SW480 (cell line): ENCODE results near the gene ETV2.
A peak's percentile ranks its signal among the peaks of the same experiment; 100 is the strongest.
"Not testable (repeated sequence)": the region's sequence is repeated elsewhere in the genome, so short reads cannot be mapped to it uniquely, and the experiment has no call there.

Source experiments
- DNase-seq: peaks from one replicate; pipeline ENCODE4 v3.0.0-alpha.2; 2016; ENCODE audit warnings: low spot score

ETV2 gene, protein sequence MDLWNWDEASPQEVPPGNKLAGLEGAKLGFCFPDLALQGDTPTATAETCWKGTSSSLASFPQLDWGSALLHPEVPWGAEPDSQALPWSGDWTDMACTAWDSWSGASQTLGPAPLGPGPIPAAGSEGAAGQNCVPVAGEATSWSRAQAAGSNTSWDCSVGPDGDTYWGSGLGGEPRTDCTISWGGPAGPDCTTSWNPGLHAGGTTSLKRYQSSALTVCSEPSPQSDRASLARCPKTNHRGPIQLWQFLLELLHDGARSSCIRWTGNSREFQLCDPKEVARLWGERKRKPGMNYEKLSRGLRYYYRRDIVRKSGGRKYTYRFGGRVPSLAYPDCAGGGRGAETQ

DNA sequence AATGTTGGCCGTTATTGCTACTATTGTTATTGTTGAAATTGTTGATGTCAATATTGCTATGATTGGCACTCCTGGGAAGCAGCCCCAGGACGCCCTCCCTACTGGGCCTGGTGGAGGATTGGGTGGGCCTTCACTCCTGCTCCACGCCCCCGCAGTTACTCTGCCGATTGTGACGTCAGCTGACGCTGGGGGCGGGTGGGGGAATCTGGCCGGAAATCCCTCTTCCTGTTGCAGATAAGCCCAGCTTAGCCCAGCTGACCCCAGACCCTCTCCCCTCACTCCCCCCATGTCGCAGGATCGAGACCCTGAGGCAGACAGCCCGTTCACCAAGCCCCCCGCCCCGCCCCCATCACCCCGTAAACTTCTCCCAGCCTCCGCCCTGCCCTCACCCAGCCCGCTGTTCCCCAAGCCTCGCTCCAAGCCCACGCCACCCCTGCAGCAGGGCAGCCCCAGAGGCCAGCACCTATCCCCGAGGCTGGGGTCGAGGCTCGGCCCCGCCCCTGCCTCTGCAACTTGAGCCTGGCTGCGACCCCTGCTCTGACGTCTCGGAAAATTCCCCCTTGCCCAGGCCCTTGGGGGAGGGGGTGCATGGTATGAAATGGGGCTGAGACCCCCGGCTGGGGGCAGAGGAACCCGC, at the start of gene ETV2:
TSS of gene ETV2 (plus strand) at position 231 of the 637 bp plus-strand sequence. CDS start 716 bp downstream, outside the sequence.
- DNase-seq, result no peak

GRCh38 chr19:35592226-35592625, 49.3 kb upstream of the ETV2 start:
- DNase-seq, result peak; percentile 49

DNA sequence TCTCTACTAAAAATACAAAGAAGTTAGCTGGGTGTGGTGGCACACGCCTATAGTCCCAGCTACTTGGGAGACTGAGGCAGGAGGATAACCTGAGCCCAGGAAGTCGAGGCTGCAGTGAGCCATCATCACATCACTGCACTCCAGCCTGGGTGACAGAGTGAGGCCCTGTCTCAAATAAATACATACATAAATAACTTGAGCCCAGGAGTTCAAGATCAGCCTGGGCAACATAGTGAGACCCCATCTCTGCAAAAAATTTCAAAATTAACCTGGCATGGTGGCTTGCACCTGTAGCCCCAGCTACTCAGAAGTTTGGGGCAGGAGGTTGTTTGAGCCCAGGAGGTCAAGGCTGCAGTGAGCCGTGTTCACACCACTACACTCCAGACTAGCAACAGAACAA, 46.5 kb upstream of the ETV2 start:
- DNase-seq, result not testable (repeated sequence)

DNA sequence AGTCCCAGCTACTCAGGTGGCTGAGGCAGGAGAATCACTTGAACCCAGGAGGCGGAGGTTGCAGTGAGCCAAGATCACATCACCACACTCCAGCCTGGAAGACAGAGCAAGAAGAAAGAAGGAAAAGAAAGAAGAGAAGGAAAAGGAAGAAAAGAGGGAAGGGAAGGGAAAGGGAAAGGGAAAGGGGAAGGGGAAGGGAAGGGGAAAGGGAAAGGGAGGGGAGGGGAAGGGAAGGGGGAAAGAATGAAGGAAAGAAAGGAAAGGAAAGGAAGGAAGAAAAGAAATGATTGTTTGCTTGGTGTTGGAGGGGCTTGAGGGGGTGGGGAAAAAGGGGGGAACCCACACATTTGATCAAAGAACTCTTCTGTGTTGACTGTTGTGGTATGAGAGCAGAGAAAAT, 45.6 kb upstream of the ETV2 start:
- DNase-seq, result no peak

GRCh38 chr19:35596366-35596999, 45.1 kb upstream of the ETV2 start:
- peak; percentile 84 for DNase-seq

DNA sequence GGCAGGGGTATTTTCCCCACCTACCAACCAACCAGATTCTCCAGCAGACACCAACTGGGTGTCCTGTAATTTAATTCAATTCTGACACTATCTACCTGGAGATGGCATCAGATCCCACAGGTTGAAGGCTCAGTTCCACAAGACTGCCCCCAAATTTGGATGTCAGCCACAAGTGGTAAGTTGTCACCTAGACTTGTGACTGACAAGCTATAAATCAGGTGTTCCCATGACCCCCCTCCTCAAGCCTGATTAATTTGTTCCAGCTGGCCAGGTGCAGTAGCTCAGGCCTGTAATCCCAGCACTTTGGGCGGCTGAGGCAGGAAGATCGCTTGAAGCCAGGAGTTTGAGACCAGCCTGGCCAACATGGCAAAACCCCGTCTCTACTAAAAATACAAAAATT, 39.6 kb upstream of the ETV2 start:
- no peak for DNase-seq

DNA sequence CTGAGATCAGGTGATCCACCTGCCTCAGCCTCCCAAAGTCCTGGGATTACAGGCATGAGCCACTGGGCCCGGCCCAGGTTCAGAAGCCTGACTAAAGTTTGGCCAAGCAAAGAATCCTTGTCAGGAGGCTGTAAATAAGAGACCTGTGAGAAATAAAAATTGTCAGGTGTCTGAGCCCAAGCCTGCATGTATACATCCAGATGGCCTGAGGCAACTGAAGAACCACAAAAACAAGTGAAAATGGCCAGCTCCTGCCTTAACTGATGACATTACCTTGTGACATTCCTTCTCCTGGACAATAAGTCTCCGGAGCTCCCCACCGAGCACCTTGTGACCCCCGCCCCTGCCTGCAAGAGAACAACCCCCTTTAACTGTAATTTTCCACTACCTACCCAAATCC, 37.1 kb upstream of the ETV2 start:
- DNase-seq, result peak; percentile 61

DNA sequence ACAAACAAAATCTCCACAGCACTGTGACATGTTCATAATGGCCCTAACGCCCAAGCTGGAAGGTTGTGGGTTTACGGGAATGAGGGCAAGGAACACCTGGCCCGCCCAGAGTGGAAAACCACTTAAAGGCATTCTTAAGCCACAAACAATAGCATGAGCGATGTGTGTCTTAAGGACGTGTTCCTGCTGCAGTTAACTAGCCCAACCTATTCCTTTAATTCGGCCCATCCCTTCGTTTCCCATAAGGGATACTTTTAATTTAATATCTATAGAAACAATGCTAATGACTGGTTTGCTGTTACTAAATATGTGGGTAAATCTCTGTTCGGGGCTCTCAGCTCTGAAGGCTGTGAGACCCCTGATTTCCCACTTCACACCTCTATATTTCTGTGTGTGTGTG, 34.4 kb upstream of the ETV2 start:
- DNase-seq, result not testable (repeated sequence)

DNA sequence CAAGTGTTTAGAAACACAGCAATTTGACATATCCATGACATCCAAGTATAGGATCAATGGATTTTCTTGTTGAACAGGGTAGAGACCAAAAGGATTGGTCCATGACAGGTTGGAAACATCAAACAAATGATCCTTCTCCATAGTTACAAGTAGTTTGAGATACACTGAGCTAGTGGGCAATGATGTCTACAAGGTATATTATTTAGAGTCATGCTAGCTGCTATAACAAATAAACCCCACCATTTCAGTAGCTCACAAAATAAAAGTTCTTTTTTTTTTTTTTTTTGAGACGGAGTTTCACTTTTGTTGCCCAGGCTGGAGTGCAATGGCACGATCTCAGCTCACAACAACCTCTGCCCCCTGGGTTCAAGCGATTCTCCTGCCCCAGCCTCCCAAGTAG, 33.9 kb upstream of the ETV2 start:
- DNase-seq, result no peak

GRCh38 chr19:35608251-35608650, 33.3 kb upstream of the ETV2 start:
- DNase-seq, result no peak

GRCh38 chr19:35609851-35610353, 31.6 kb upstream of the ETV2 start:
- DNase-seq, result peak; percentile 33

- DNase-seq, result no peak
Measured at GRCh38 chr19:35612224-35612558, 29.4 kb upstream of the ETV2 start.

- peak; percentile 95 for DNase-seq
Measured at GRCh38 chr19:35612559-35613321, 28.8 kb upstream of the ETV2 start, which contains the start of gene HAUS5. HAUS5 (plus strand) TSS chr19:35612735; CDS start chr19:35612795, 60 bp downstream.

GRCh38 chr19:35613574-35613973, 28.0 kb upstream of the ETV2 start:
- no peak for DNase-seq

DNA sequence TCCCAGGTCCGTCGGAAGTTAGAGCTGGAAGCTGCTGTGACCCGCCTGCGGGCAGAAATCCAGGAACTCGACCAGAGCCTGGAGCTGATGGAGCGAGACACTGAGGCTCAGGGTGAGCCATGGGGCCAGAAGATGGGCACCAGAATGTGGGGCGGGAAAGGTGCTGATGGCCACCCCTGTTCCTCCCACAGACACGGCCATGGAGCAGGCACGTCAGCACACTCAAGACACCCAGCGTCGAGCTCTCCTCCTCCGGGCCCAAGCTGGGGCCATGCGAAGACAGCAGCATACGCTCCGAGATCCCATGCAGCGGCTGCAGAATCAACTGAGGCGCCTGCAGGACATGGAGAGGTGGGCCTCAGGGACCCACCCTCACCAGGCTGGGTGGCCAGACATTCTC, 26.5 kb upstream of the ETV2 start:
- no peak for DNase-seq

DNA sequence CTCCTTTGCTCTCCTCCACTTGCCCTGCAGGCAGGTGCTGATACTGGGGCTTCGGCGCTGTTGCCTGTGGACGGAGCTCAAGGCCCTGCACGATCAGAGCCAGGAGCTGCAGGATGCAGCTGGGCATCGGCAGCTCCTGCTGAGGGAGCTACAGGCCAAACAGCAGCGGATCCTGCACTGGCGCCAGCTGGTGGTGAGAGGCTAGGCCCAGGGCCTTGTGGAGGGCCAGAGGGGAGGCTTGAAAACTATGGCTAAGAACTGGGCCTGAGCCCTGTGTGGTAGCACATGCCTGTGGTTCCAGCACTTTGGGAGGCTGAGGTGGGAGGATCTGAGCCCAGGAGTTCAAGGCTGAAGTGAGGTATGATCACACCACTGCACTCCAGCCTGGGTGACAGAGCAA, 22.7 kb upstream of the ETV2 start:
- DNase-seq, result no peak

DNA sequence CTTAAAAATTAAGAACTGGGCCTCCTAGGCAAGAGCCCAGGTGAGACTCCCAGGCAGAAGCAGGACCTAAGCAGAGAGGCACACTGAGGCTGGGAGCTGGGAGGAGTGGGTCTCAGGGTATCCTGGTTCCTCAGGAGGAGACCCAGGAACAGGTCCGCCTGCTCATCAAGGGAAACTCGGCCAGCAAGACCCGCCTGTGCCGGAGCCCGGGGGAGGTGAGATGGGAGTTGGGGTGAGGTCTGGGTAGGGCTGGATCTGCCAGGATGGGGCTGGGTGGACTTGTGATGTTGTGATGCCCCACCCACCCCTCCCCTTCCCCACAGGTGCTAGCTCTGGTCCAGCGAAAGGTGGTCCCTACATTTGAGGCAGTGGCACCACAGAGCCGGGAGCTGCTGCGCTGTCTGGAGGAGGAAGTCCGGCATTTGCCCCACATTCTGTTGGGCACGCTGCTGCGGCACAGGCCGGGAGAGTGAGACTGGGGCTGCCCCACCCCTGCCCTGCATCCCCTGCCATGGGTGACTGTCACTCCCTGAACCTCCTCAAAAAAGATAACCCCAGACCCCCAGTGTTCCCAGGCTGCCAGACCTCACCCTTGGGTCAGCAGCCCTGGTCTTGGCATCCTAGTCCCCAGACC, 22.1 kb upstream of the ETV2 start:
- no peak for DNase-seq

DNA sequence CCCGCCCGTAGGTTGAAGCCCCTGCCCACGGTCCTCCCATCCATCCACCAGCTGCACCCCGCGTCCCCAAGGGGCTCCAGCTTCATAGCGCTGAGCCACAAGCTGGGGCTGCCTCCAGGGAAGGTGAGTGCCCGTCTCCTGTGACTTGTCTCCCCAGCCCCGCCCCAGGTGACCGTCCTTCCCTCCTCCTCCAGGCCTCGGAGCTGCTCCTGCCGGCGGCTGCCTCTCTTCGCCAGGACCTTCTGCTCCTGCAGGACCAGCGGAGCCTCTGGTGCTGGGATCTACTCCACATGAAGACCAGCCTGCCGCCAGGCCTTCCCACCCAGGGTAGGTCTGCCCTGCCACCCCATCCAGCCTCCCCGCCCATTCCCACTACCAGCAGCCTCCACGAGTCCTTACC, 21.5 kb upstream of the ETV2 start:
- DNase-seq, result no peak

DNA sequence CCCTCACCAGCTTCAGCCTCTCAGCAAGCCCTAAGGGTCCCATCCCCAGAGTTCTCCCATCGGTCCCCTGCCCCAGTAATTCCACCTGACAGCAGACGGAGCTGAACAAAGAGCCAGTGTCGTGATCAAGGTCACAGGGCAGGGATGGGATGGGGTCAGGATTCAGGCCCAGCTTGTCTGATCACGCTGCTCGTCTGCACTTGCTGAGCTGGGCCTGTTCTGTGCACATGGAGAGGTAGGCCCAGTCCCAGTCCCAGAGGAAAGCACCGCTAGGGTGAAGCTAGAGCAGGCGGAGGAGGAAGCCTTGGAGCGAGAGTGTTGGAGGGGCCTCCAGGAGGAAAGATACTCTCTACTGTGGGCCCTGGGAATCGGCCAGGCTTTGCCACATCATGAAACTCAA, 19.8 kb upstream of the ETV2 start:
- no peak for DNase-seq

GRCh38 chr19:35622750-35623149, 18.8 kb upstream of the ETV2 start:
- no peak for DNase-seq

DNA sequence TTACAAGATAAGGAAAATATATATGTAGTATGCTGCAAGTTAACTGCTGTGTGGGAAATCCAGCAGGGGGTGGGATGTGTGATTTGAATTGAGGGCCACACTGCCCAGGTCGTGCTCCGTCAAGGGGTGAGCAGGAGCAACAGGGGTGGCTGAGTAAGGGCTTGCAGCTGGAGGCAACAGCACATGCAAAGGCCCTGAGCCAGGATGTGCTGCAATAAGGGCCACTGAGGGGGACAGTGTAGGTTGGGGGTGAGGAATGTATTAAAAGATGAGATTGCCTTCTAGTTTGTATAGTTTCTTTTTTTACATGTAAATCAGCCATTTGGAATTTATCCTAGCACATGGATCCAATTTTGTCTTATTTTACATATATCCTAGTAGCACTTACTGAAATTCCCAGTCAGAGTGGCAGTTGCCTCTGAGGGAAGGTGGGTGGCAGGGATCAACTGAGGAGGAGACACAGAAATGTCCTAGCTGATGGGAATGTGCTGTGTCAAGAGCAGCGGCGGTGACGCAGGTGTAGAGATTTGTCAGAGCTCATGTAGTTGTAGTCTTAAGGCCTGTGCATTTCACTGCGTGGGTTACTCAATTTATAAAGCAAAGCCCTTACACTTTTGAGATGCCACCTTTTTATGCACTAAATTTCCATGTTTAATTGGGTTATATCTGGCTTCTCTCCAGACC, 18.1 kb upstream of the ETV2 start:
- no peak for DNase-seq

DNA sequence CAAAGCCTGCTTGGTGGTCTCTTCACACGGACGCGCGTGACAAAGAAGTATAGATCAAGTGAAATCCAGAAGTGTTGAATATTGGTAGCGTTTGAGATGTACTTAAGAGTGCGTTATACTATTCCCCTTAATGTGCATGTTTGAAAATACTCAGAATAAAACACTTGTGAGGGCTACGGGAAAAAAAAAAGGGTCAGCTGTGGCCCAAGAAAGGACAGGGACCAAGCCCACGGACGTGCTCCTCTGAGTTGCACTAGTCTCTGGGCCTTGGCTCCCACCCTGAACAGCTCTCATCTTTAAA, 13.3 kb upstream of the ETV2 start:
- DNase-seq, result no peak
